Measurements from ENCODE around the gene CST4. TPM values are rescaled to one million over a fixed set of nuclear protein-coding genes. Genes with fewer than 3 reads are reported as not detected.
"Not testable (repeated sequence)": the region's sequence is repeated elsewhere in the genome, so short reads cannot be mapped to it uniquely, and the experiment has no call there.

The CST4 gene
- total RNA-seq, 2 donors from 2014 or later, result not detected

- peaks cover 0 to 15% of the 10 kb centered on the region in 2 donors for H3K4me1 ChIP-seq
- no peak for TF ChIP-seq CTCF (IDR thresholded peaks at IDR 0.05)
- peak overlapping the region; percentile 13 to 19 for H3K27ac ChIP-seq
- H3K36me3 ChIP-seq, result no peaks in the 10 kb centered on the region
- H3K9me3 ChIP-seq, result no peaks in the 10 kb centered on the region
- H3K4me3 ChIP-seq, result no peak overlapping the region
- no peak for DNase-seq (ENCODE audit: low spot score)
- H3K27me3 ChIP-seq, result no peaks in the 10 kb centered on the region
Measured at GRCh38 chr20:23659989-23660837, 28.6 kb downstream of the CST4 start.

GRCh38 chr20:23659610-23659988 is 29.2 kb downstream of the CST4 start:
- H3K4me1 ChIP-seq, result peaks cover 0 to 22% of the 10 kb centered on the region in 2 donors
- not testable (repeated sequence) for DNase-seq (ENCODE audit: low spot score); H3K27ac ChIP-seq; H3K27me3 ChIP-seq; H3K36me3 ChIP-seq; H3K9me3 ChIP-seq; H3K4me3 ChIP-seq

- Histone ChIP-seq H3K27me3 (no peaks in the 10 kb centered on the region), H3K9me3 (no peaks in the 10 kb centered on the region), H3K4me3 (no peak overlapping the region), H3K27ac (no peak overlapping the region), H3K4me1 (peaks cover 0 to 27% of the 10 kb centered on the region in 2 donors), H3K36me3 (no peaks in the 10 kb centered on the region)
- no peak for TF ChIP-seq CTCF (IDR thresholded peaks at IDR 0.05)
- DNase-seq (ENCODE audit: low spot score), result no peak
Measured at GRCh38 chr20:23658989-23659609, 29.7 kb downstream of the CST4 start.

GRCh38 chr20:23658336-23658735 is 30.5 kb downstream of the CST4 start:
- peaks cover 0 to 33% of the 10 kb centered on the region in 2 donors for H3K4me1 ChIP-seq
- H3K9me3 ChIP-seq, result no peaks in the 10 kb centered on the region
- H3K36me3 ChIP-seq, result no peaks in the 10 kb centered on the region
- TF ChIP-seq CTCF (IDR thresholded peaks at IDR 0.05), result no peak
- no peak overlapping the region for H3K4me3 ChIP-seq
- H3K27ac ChIP-seq, result no peak overlapping the region
- DNase-seq (ENCODE audit: low spot score), result no peak
- H3K27me3 ChIP-seq, result no peaks in the 10 kb centered on the region

GRCh38 chr20:23657202-23657601 is 31.6 kb downstream of the CST4 start:
- Histone ChIP-seq H3K9me3 (no peaks in the 10 kb centered on the region), H3K4me1 (peaks cover 0 to 33% of the 10 kb centered on the region in 2 donors), H3K4me3 (no peak overlapping the region), H3K27me3 (no peaks in the 10 kb centered on the region), H3K27ac (no peak overlapping the region), H3K36me3 (no peaks in the 10 kb centered on the region)
- TF ChIP-seq CTCF (IDR thresholded peaks at IDR 0.05), result no peak
- DNase-seq (ENCODE audit: low spot score), result no peak

- Histone ChIP-seq H3K27me3 (no peaks in the 10 kb centered on the region), H3K4me1 (peaks cover 0 to 33% of the 10 kb centered on the region in 2 donors), H3K9me3 (no peaks in the 10 kb centered on the region), H3K36me3 (no peaks in the 10 kb centered on the region), H3K4me3 (peak overlapping the region in 1 of 2 donors; percentile 33), H3K27ac (peak overlapping the region; percentile 71 to 72)
- no peak for DNase-seq (ENCODE audit: low spot score)
- TF ChIP-seq CTCF (IDR thresholded peaks at IDR 0.05), result no peak
Measured at GRCh38 chr20:23656372-23656771, 32.5 kb downstream of the CST4 start.

Measured in right atrium auricular region (tissue), 2 donors.